Esophagus squamous epithelium (tissue), 4 donors: ENCODE data around the gene LRRC28.

ENCODE experiments used
- POLR2A ChIP-seq, 4 donors: fragments of 450-650 bp; IDR thresholded peaks; one replicate each; pipeline ENCODE4 v1.6.1; 2017; ENCODE audit warnings: antibody characterized with exemption in 4 of 4, mild to moderate bottlenecking in 4 of 4, moderate library complexity in 3 of 4
- TF ChIP-seq, protein P1 (sequence below), 6 experiments: fragments of 450-650 bp in 4 of 6; fragments of 200-600 bp in 2 of 6; sonication (generic) in 2 of 6; IDR thresholded peaks; one replicate each; pipeline ENCODE4 v1.5.1; 2016 to 2019; ENCODE audit warnings: antibody characterized with exemption in 6 of 6, mild to moderate bottlenecking in 4 of 6, moderate library complexity in 4 of 6

DNA sequence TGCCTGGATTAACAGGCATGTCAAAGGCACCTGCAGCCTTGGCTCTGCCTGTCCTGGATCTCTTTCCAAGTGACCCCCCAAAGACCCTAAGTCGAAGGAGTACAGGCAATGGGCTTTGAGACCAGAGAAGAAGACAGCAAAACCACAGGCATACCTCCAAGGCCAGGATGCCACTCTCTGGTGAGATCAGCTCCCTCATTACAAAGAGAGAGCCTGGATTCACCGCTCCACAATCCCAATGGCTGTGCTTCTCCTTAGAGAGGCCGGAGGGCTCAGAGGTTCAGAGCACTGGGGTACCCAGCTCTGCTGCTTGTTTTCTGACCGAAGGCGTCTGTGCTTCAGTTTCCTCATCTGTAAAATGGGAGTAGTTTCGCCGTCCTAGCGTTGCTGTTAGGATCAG is 160.0 kb downstream of the LRRC28 start:
- TF ChIP-seq POLR2A (IDR thresholded peaks at IDR 0.05) = no peak
- TF ChIP-seq, protein P1, sequence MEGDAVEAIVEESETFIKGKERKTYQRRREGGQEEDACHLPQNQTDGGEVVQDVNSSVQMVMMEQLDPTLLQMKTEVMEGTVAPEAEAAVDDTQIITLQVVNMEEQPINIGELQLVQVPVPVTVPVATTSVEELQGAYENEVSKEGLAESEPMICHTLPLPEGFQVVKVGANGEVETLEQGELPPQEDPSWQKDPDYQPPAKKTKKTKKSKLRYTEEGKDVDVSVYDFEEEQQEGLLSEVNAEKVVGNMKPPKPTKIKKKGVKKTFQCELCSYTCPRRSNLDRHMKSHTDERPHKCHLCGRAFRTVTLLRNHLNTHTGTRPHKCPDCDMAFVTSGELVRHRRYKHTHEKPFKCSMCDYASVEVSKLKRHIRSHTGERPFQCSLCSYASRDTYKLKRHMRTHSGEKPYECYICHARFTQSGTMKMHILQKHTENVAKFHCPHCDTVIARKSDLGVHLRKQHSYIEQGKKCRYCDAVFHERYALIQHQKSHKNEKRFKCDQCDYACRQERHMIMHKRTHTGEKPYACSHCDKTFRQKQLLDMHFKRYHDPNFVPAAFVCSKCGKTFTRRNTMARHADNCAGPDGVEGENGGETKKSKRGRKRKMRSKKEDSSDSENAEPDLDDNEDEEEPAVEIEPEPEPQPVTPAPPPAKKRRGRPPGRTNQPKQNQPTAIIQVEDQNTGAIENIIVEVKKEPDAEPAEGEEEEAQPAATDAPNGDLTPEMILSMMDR (IDR thresholded peaks at IDR 0.05) = no peak
